NOMO-1 treated with DMSO at 0.1 percent for 48 hours (cell line): Measurements from ENCODE around the gene ZRANB1.
"Not testable (repeated sequence)": the region's sequence is repeated elsewhere in the genome, so short reads cannot be mapped to it uniquely, and the experiment has no call there.

Experiments used
- DNase-seq: peaks from one replicate; lab custom pipeline; 2025; ENCODE audit not compliant: unreplicated experiment; lab: John Stamatoyannopoulos, UW

ZRANB1 gene

GRCh38 chr10:124962421-124962820 is 20.5 kb downstream of the ZRANB1 start:
- no peak for DNase-seq

DNA sequence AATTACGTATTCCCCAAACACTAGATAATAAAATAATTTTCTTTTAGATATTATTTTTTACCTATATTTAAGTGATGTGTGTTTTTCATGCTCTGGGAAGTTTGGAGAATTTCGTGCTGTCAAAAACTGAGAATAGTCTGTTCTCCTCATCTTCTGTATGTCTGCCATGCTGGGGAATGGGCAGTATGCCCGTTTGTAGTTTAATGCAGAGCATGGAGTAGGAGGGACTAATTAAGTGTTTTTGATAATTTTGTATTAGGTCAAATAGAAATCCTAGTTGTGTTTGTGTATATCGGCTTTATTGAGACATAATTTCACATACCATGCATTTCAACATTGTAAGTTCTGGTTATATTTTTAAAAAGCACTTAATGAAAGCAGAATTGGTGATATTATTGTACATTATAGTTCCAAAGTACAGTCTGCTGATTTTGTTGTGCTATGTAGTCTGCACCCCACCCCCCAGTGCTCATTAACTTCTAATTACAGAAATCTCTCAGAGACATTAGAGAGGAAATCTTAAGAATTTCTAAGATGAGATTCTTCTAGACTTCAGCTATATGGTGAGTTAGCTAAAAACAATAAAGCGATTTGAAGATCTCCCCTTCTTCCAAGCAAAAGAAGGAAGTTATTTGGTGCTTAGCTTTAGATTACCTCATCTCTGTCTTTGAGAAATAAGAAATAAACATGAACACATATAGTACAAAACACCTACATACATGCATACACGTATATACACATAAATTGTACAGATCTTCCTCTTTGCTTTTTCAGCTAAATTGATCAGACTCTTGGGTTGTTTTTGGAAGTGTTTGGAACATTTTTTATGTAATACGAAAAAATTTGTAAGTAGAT is 22.2 kb downstream of the ZRANB1 start:
- peak; percentile 31 for DNase-seq

DNA sequence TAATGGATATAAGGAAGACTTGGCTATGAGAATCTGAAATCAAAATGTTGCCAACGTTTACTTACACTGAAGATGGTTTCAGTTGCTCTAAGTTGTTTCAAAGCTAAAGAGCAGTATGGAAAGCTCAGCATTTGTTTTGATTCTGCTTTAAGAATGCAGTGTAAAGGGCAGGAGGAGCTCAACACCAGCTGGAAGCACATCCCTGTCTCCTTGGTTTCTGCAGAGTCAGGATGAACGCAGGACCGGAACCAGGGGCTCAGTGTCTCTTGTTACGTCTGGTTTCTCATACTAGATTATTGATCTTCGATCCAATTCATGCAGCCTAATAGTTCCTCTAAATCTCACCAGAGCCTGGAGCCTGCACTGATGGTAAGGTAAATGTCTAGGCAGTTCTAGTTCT is 24.1 kb downstream of the ZRANB1 start:
- no peak for DNase-seq

DNA sequence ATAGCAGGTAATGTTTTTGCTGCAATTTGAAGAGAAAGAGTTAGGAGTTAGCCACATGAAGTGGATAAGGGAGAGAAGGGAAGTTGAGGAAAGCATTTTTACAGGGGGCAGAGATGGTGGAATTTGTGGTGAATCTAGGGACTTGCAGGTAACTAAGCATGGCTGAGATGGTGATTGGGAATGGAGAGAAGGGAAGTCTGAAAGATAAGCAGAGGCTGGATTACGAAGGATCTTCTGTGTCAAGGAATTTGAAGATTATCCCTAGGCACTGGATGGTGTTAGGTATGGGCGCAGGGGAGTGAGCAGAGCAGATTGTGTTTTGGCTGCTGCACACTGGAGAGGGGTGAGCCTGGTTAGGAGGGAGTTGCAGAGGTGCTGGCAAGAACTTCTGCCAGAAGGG is 25.3 kb downstream of the ZRANB1 start:
- DNase-seq, result no peak

GRCh38 chr10:124971276-124971675 is 29.4 kb downstream of the ZRANB1 start:
- no peak for DNase-seq

- no peak for DNase-seq
These were observed 30.7 kb downstream of the ZRANB1 start for GRCh38 chr10:124972637-124973036.

- DNase-seq, result no peak
These were observed 32.2 kb downstream of the ZRANB1 start for GRCh38 chr10:124974131-124974530.

DNA sequence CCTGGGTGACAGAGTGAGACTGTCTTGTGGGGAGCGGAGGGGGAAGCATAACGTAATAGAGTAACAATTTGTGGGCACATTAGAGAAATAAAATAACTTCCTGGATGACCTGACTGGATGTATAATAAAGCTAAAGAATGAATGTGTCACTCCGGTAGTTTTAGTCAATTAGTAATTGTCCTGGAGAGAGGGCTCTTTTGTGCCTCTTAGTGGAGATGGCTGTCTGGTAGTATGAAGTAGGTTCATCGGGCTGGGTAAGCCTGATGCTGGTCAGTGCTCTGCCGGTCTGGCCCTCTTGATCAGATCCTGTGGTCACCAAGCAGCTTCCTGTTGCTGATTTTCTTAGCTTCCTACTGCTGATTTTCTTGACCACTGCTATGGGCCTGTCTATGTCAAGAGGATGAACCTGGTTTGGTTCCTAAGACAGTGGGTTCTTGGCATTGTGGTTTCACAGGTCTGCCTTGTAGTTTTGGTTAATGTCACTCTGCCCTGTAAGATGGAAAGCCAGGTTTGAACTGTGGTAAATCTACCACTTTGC is 34.1 kb downstream of the ZRANB1 start:
- DNase-seq, result no peak

DNA sequence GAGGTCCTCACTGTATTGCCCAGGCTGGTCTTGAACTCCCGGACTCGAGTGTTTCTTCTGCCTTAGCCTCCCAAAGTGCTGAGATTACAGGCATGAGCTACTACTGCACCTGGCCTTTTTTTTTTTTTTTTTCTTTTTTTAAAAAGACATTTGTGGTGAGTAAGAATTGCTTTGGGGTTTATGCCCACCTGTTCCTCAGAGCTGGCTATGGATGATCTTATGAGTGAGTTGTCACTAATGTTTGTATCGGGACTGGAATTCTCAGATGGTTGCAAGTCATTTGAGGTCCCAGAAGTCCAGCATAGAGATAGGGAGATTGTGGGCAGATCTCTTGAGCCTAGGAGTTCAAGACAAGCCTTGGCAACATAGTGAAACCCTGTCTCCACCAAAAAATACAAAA is 35.2 kb downstream of the ZRANB1 start:
- no peak for DNase-seq

- no peak for DNase-seq
These were observed 35.9 kb downstream of the ZRANB1 start for GRCh38 chr10:124977648-124978375.

DNA sequence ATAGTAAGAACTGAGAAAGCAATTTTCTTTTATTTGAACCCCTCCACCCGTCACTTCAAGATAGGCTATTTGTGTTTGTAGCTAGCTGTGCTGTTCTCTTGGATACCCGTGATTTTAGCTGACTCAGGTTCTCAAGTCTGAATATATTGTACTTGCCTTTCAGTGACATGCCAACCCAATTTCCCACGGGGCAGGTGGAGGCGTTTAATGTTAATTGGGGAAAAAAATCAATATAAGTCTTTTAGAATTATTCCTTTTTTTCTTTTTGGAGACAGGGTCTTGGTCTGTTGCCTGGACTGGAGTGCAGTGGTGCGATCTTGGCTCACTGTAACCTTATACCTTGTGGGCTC is 36.4 kb downstream of the ZRANB1 start:
- DNase-seq, result no peak

DNA sequence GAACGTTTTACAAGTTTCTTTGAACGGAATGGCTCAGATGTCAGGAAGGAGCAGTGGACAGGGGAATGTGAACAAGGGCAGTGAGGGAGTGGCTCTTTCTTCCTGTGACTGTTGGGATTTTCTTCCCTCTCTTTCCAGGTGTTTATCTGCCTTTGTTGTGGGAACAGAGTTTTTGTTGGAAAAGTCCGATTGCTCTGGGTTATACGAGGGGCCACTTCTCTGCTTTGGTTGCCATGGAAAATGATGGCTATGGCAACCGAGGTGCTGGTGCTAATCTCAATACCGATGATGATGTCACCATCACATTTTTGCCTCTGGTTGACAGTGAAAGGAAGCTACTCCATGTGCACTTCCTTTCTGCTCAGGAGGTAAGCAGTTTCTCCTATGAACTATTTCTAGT is 41.4 kb downstream of the ZRANB1 start:
- no peak for DNase-seq

- DNase-seq, result no peak
These were observed 42.5 kb downstream of the ZRANB1 start for GRCh38 chr10:124984376-124984775.

GRCh38 chr10:124985162-124985561 is 43.2 kb downstream of the ZRANB1 start:
- no peak for DNase-seq

DNA sequence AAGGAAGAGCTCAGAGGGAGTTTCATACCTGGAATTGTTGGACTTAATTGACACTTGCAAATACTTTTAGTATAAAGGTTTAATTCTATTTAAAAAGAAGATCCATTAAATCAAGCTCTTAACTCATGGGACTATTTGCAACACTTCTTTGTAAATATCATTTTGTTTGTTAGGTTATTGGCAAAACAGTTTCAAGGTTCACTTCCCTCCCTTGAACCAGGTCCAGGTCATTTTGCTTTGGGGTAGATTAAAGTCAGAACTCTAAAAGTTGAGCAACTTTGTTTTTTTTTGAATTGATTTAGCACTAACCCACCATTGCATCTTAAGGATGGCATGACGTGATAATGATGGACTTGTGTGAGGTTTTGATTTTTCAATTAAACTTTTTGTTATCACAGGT is 45.9 kb downstream of the ZRANB1 start:
- no peak for DNase-seq

DNA sequence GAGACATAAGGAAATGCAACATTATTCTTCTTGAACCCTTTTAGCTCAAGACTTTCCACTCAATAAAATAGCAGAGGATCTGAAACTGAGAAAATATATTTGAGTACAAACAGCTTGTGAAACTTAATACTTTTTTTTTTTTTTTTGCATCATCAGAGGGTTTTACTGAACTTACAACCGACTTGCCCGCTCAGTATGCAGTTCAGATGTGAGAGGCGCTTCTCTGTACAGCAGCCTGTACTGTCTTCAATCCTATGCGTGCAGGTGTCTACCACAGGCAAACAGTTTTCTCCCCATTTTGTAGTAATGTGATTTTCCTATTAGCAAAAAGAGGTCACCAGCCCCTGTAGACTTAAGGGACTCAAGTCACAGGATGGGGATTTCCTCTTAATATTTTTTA is 46.8 kb downstream of the ZRANB1 start:
- DNase-seq, result not testable (repeated sequence)

- no peak for DNase-seq
These were observed 47.6 kb downstream of the ZRANB1 start for GRCh38 chr10:124989526-124989925.

DNA sequence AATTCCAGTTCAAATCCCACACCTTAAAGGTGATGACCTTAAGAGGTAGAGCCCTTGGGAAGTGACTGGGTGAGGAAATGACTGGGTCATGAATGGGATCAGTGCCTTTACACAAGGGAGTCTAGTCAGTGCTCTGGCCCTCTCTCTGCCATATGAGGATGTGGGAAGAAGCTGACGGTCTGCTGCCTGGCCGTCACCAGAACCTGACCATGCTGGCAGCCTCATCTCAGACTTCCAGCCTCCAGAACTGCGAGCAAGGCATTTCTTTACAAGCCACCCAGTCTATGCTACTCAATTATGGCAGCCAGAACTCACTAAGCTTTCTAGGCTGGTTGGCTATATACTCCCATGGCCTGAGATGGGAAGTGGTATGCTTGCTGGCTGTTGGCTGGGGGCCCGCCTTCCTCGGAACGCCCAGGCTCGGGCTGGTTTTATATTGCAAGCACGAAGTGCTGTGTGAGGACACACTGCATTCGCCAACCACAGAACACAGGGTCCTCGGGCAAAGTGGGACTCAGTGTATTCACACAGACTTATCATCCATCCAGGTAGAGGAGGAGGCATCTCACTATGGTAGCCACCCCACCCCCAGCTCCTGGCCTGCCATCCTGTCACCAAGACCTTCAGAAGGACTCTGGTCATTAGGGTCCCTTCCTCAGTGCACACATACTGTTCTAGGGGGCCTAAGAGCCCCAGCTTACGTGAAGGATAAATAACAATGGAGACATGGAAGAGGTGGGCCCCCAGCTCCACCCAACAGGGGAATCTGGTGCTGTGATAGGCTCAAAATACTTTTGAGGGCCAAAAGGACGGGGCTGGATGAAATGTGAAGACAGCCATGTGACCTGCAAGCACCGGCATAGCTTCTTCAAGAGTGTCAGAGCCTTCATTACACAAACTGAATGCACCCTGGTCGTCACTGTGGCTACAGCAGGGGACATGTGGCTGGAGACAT is 49.0 kb downstream of the ZRANB1 start:
- DNase-seq, result no peak

- DNase-seq, result no peak
These were observed 49.9 kb downstream of the ZRANB1 start for GRCh38 chr10:124991835-124992234.

DNA sequence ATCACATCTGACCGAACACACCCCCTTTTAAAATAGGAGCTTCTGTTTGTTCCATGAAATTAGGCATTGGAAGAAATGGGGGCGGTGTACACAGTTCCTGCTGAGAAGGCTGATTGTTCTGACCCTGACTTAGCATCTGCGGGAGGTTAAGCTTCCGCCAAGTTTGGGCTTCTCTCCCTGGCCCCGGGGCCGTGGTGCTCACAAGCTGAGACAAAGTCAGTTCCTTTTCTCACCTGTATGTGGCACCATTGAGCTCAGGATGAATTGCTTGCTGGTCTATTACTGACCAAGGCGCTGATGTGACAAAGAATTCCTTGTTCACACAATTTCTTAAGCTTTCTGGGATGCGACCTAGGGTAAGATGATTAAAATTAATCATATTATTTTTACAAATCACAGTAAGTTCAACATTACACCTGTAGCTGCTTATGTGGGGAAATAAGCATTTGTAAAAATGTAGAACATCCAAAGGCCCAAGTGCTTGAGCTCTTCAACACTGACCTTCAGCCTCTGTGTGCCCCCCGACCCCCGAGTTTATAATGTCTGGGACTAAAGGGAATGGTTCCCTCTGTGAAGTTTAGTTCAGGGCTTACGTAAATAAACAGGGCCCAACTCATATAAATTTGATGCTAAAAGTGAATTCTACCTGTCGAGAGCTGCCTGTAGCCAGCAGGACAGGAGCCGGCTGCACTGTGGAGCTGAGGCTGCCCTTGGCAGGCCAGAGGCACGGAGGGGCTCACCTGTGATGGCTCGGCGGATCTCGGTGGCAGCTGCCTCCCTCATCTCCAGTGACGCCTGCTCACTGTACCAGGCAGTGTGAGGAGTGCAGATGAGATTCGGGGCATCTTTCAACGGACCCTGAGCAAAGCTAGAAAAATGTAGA is 50.8 kb downstream of the ZRANB1 start:
- DNase-seq, result peak; percentile 29
